Measurements from ENCODE around the gene GULP1.
"Not testable (repeated sequence)": the region's sequence is repeated elsewhere in the genome, so short reads cannot be mapped to it uniquely, and the experiment has no call there.

The GULP1 gene

DNA sequence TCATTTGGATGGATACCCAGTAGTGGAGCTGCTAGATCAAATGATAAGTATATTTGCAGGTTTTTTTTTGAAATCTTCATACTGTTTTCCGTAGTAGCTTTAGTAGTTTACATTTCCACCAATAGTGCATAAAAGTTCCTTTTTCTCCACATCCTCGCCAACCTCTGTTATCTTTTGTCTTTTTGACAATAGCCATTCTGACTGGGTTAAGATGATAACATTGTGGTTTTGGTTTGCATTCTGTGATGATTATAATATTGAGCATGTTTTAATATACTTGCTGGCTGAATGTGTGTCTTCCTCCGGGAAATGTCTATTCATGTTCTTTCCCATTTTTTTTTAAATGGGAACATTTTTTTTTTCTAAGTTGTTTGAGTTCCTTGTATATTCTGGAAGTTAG, 260.0 kb downstream of the GULP1 start:
- no peak for DNase-seq (ENCODE audit: low read depth)

- DNase-seq (ENCODE audit: low read depth), result no peak
Measured at GRCh38 chr2:188557081-188557480, 265.4 kb downstream of the GULP1 start.

DNA sequence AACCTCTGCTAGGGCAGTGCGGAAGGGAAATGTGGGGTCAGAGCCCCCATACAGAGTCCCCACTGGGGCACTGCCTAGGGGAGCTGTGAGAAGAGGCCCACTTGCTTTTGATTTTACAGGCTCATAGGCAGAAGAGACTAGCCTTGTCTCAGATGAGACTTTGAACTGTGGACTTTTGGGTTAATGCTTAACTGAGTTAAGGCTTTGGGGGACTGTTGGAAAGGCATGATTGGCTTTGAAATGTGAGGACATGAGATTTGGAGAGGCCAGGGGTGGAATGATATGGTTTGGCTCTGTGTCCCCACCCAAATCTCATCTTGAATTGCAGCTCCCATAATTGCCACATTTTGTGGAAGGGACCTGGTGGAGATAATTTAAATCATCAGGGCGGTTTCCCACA, 267.8 kb downstream of the GULP1 start:
- not testable (repeated sequence) for DNase-seq (ENCODE audit: low read depth)

DNA sequence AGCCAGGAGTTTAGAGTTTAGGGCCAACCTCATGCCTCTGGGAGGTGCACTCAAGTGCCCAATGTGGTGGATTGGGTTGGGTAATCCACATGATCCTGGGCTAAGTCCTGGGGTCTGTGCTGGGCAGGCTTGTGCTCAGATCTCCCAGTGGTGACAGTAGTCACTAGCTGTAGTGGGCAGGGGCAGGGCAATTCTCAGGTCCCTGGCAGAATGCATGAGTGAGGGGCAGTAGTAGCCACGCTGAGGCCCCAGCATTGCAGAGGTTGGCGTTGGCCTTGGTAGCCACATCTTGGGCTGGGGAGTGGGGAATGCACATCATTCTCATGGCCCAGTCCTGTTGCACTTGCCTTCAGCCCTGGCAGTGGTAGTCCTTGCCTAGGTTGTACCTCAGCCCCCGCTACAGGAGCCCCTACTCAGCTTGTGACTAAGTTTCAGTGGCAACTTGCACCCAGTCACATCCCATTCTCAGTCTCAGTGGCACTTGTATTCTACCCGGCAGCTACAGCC, 269.9 kb downstream of the GULP1 start:
- DNase-seq (ENCODE audit: low read depth), result no peak

DNA sequence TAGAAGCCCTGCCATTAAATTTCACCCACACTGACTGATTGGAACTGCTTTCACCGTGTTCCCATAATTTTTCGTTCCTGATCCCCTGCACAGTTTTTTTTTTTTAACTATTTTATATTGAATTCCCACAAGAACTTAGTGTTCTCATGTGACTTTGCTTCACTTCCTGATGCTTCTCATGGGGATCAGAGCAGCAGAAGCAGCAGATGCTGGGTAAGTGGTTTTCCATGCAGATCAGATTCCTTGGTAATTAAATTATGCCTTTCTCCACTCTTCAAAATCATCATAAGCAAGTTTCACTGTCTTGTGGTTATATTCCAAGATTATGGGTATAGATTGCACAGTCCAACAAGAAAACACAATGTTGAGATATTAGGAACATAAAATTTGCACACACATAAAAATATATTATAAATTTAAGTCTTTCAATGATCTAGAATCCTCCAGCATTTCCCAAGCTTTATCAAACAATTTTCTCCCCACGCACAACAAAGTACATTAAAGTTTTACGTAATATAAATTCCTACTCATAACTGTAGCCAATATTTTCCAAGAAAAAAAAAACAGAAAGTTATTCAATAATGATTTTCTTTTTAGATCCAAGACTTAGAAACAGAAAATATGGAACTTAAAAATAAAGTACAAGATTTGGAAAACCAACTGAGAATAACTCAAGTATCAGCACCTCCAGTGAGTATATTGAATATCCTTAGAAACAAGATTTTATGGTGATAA, 277.9 kb downstream of the GULP1 start:
- DNase-seq (ENCODE audit: low read depth), result no peak

DNA sequence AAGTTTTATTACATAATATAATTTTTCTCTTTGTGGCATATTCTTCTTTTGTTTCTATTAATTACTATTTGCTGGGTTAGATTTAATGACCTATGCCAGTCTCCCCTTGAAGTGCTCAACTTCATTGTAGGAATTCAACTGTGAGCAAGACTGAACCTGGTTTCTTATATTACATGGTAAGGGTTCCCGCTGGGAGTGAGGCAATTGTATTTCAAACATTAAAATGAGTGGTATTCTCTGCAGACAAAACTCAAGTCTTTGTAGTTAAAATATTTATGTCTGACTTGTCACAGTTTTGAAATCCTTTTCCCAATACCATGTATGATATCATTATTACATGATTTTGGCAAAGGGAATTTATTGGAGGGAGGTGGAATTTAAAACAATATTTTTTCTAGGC, 278.7 kb downstream of the GULP1 start:
- DNase-seq (ENCODE audit: low read depth), result no peak

DNA sequence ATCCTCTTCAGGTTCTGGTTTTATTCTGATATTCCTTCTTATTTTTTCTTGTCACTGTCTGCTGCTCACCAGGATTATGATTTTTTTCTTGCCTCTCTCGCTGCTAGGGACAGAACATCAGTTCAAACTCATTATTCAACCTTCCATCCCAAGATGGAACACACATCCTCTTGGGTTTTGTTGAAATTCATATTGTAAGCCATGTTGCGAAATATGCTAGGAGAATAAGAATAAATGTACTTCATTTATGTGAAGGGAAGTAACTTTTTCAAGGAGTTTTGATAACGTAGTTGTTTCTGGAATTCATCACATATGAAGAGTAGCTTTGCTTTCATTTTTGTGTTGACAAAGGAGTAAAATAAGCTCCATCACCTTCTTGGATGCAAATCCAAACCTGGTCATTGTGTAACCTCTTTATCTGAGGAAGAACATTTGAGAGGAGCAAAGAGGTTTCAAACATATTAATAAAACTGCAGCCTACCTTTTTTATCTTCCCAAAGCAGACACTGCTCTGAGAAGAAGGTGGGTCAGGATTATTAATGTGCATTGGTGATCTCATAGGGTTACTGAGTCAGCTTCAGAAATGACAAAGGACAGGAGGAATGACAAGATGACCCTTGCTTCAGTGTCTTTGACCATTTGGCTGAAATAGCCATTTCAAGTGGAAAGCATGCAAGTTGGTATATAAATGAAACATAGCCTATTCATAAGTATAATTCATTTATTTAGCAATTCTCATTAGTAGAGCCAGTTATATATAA, 280.0 kb downstream of the GULP1 start:
- DNase-seq (ENCODE audit: low read depth), result no peak

DNA sequence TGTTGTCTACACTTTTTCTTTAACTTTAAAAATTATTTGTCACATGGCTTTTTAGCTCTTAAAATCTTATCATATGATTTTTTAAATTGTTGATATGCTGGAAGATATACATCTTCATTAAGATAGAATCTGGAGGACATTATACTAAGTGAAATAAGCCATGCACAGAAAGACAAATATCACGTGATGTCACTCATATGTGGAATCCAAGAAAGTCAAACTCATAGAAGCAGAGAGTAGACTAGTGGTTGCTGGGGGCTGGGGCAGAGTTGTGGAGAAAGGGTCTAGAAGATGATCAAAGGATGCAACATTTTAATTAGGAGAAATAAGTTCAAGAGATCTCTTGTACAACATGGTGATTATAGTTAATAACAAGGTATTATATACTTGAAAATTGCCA, 280.9 kb downstream of the GULP1 start:
- DNase-seq (ENCODE audit: low read depth), result no peak

DNA sequence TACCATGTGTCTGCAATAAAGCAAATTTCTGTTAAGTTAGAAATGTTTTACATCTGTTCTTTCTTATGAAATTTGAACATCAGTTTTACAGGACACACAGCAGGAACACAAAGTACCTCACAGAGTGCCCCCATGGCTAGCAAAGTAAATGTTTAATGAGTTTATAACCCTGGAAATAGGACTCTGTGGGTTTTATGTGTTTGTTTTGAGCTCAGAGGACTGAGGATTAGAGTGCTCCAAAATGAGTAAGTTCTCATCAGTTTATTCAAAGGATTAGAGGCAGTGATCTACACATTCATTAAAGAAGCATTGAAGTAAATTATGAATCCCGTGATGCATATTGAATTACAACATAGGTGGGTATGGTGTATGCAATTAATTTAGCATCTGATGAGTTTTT, 281.8 kb downstream of the GULP1 start:
- DNase-seq (ENCODE audit: low read depth), result no peak

GRCh38 chr2:188576006-188576405, 284.3 kb downstream of the GULP1 start:
- DNase-seq (ENCODE audit: low read depth), result no peak

GRCh38 chr2:188576651-188577050, 285.0 kb downstream of the GULP1 start:
- DNase-seq (ENCODE audit: low read depth), result no peak

- DNase-seq (ENCODE audit: low read depth), result no peak
Measured at GRCh38 chr2:188577231-188577630, 285.6 kb downstream of the GULP1 start.

DNA sequence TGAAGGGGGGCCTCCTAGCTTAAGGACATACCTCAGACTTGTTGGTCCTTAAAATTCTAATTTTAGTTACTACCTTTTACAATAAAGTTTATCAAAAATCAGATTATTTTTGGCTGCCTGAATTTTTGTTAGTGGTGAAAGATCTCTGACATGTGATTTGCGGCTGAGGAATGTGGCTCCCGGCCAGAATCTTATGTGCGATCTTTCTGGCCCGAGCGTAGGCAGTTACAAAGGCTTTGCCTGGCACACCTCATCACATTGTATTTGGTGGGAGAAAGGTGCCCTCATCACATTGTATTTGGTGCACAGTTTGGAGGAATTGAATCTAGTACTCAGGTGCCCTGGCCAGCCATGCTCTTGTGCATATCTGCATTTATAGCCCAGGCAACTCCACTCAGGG, 289.1 kb downstream of the GULP1 start:
- DNase-seq (ENCODE audit: low read depth), result no peak

DNA sequence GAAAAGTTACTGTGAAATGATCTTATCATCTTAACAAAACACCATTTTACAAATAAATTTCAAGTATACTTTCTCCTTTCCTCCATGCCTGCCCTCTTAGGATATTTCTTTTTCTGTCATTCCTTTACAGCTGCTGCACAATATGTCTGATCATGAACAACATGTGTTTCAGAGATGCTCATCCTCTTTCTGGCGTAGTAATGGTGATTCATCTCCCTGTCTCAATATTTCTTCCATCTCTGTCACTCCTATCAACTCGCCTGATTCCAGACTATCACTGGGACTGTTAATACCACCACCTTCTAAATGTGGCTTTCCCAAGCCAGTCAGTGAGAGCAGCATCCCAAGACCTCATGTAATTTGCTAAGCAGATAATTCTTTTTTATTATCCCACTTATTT, 290.5 kb downstream of the GULP1 start:
- DNase-seq (ENCODE audit: low read depth), result no peak

DNA sequence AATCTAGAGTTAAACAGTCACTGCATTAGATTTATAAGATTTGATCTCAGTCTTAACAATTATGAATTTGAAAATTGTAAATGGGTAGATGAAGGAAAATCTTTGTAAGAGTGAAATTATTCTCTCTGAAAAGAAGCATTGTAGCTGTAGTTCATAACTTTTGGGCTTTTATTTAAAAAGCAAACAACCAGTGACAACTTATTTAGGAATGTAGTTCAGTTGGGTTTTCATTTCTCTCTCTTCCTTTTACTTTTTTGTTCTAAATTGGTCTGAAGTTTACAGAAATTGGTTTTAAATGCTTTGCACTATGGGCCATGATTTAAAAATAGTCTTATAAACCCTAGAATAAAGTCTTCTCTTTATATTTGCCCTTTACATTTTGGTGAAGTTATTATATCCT, 296.6 kb downstream of the GULP1 start:
- DNase-seq (ENCODE audit: low read depth), result no peak

DNA sequence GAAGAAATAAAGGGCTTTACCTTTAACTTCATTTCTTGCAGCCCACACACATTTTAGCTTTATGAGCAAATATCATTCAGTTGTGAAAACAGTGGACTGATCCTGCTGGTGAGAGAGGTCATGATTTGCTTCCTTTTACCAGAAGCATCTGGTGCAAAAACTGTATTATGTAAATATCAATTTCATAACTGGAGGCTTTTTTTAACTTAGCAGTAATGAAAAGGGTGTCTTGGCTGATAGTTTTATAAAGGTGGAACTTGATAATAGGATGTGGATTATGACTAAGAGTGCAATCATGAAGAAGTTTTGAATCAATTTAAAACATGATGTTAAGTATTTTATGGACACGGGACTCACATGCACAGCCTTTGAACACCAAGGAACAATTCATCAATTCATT, 304.4 kb downstream of the GULP1 start:
- DNase-seq (ENCODE audit: low read depth), result no peak

- no peak for DNase-seq (ENCODE audit: low read depth)
Measured at GRCh38 chr2:188598551-188598950, 306.9 kb downstream of the GULP1 start.

DNA sequence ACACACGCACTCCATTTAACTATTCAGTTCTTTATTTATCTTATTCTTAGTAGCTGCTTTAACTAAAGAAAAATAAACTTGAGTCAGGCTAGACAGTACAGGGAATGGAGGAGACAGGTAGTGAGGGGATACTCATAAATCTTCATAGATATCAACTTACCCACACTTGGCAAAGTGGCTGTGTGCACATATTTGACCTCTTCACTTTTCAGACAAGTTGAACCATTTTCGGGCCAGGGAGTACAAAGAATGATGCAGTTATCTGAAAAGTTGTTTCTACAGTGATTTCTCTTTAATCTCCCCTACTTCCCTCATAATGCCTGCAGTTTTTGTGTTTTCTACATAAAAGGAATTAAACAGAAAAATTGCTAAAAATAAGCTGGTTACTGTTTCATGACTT, 307.5 kb downstream of the GULP1 start:
- no peak for DNase-seq (ENCODE audit: low read depth)

DNA sequence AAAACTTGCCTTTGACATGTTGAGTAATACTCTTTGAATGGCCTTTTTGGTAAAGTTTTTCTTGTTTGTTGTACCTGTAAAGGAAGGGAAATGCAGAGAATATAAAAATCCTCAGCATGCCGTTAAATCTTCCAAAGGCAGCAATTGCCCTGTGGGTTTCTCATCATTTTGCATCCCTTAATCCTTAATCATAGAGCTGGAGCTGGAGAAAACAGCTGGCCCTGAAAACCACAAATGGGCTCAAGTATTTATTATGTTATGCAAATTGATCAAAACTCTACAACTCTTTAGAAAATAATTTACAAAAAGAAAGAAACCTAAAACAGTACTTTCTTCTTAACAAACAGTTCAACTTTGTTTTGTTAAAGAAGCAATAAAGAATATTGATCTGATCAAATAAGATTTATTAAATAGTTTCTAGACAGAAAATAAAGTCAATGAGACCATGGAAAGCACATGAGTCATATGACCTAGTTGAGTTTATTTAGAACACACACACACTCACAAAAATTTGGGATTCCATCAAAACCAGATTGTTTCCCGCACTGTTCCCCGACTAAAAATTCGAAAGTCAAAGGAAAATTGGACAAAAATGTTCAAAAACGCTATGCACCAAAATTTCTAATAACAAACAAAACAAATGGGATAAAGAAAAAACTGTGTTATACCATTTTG, 309.0 kb downstream of the GULP1 start:
- no peak for DNase-seq (ENCODE audit: low read depth)

GRCh38 chr2:188601391-188601790, 309.7 kb downstream of the GULP1 start:
- DNase-seq (ENCODE audit: low read depth), result no peak

DNA sequence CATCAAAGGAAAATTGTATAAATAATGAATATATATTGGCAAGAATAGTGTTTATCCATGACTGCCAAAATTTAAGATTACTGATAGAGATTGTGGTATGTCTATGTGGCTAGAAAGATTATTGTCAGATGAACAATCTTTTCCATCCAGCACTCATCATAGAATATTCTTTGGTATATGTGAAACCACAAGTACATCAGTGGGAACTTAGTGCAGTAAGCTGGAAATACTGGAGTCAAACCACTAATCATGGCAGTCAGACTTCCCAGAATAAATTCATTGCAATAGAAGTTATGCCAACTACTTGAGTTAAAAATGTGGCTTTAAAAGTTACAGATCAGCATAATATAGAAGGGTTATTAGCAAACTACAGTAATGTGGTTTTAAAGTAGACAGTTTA, 310.3 kb downstream of the GULP1 start:
- DNase-seq (ENCODE audit: low read depth), result no peak

- DNase-seq (ENCODE audit: low read depth), result no peak
Measured at GRCh38 chr2:188604579-188604978, 312.9 kb downstream of the GULP1 start.
